ENCODE measurements around the gene PIK3C2B. TPM values are rescaled to one million over a fixed set of nuclear protein-coding genes. Genes with fewer than 3 reads are reported as not detected.
"Not testable (repeated sequence)": the region's sequence is repeated elsewhere in the genome, so short reads cannot be mapped to it uniquely, and the experiment has no call there.

PIK3C2B gene
- total and polyA plus RNA-seq, 2 donors from 2014 or later = 2.5 to 36.4 TPM

DNA sequence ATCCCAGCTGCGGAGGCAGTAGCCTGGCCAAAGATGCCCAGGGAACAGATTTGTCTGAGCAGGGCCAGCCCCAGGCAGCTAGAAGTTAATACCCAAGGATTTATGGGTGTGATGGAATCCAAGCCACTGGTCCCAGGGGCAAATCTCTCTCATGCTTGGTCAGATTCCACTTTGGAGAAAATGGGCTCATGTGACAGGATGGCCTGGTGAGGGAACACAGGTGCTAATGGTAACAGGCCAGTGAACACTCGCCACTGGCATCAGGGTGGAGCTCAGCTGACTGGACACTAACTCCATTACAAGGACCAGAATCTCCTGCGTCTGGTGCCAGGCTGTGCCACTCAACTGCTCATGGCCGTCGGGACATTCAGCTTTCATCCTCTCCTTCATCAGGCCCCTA, 33.6 kb upstream of the PIK3C2B start:
- DNase-seq (no peak), FAIRE-seq (no peak)
- TF ChIP-seq, protein P1, sequence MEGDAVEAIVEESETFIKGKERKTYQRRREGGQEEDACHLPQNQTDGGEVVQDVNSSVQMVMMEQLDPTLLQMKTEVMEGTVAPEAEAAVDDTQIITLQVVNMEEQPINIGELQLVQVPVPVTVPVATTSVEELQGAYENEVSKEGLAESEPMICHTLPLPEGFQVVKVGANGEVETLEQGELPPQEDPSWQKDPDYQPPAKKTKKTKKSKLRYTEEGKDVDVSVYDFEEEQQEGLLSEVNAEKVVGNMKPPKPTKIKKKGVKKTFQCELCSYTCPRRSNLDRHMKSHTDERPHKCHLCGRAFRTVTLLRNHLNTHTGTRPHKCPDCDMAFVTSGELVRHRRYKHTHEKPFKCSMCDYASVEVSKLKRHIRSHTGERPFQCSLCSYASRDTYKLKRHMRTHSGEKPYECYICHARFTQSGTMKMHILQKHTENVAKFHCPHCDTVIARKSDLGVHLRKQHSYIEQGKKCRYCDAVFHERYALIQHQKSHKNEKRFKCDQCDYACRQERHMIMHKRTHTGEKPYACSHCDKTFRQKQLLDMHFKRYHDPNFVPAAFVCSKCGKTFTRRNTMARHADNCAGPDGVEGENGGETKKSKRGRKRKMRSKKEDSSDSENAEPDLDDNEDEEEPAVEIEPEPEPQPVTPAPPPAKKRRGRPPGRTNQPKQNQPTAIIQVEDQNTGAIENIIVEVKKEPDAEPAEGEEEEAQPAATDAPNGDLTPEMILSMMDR (IDR thresholded peaks at IDR 0.05; ENCODE audit: borderline replicate concordance, extremely low read depth, insufficient read depth) = no peak
- Histone ChIP-seq H3K27ac (ENCODE audit: low read depth in 2 of 2, low read length in 2 of 2) (no peak overlapping the region), H3K27me3 (ENCODE audit: control insufficient read depth, insufficient read depth, low read length) (no peaks in the 10 kb centered on the region), H3K9me3 (ENCODE audit: control insufficient read depth in 2 of 3, insufficient read depth in 1 of 3, low read length in 3 of 3) (peaks cover 0 to 4% (median 0%) of the 10 kb centered on the region in 3 donors), H3K4me3 (ENCODE audit: low read length in 3 of 3) (no peak overlapping the region), H3K9ac (ENCODE audit: low read length in 3 of 3) (no peak overlapping the region), H3K36me3 (ENCODE audit: control insufficient read depth in 2 of 3, insufficient read depth in 3 of 3, low read length in 3 of 3) (peaks cover 7 to 36% (median 20%) of the 10 kb centered on the region in 3 donors), H3K4me1 (ENCODE audit: control insufficient read depth in 2 of 3, insufficient read depth in 2 of 3, low read depth in 1 of 3, low read length in 3 of 3) (no peaks in the 10 kb centered on the region)
- intact Hi-C loops (cut with DNase I) = no loop called here

- no peak for FAIRE-seq
- H3K4me1 ChIP-seq (ENCODE audit: control insufficient read depth in 2 of 3, insufficient read depth in 2 of 3, low read depth in 1 of 3, low read length in 3 of 3) = no peaks in the 10 kb centered on the region
- intact Hi-C loops (cut with DNase I) = no loop called here
- H3K27me3 ChIP-seq (ENCODE audit: control insufficient read depth, insufficient read depth, low read length) = no peaks in the 10 kb centered on the region
- H3K9ac ChIP-seq (ENCODE audit: low read length in 3 of 3) = no peak overlapping the region
- H3K36me3 ChIP-seq (ENCODE audit: control insufficient read depth in 2 of 3, insufficient read depth in 3 of 3, low read length in 3 of 3) = peaks cover 0 to 22% (median 10%) of the 10 kb centered on the region in 3 donors
- no peak overlapping the region for H3K4me3 ChIP-seq (ENCODE audit: low read length in 3 of 3)
- no peak overlapping the region for H3K27ac ChIP-seq (ENCODE audit: low read depth in 2 of 2, low read length in 2 of 2)
- DNase-seq = no peak
- peaks cover 0 to 4% (median 0%) of the 10 kb centered on the region in 3 donors for H3K9me3 ChIP-seq (ENCODE audit: control insufficient read depth in 2 of 3, insufficient read depth in 1 of 3, low read length in 3 of 3)
- TF ChIP-seq, protein P1 (IDR thresholded peaks at IDR 0.05; ENCODE audit: borderline replicate concordance, extremely low read depth, insufficient read depth) = no peak
Observed at GRCh38 chr1:204524986-204525385, 30.4 kb upstream of the PIK3C2B start.

GRCh38 chr1:204523605-204524215, 29.1 kb upstream of the PIK3C2B start:
- TF ChIP-seq, protein P1 (IDR thresholded peaks at IDR 0.05; ENCODE audit: borderline replicate concordance, extremely low read depth, insufficient read depth) = no peak
- H3K4me3 ChIP-seq (ENCODE audit: low read length in 3 of 3) = no peak overlapping the region
- peaks cover 0 to 4% (median 0%) of the 10 kb centered on the region in 3 donors for H3K9me3 ChIP-seq (ENCODE audit: control insufficient read depth in 2 of 3, insufficient read depth in 1 of 3, low read length in 3 of 3)
- intact Hi-C loops (cut with DNase I) = no loop called here
- no peak overlapping the region for H3K27ac ChIP-seq (ENCODE audit: low read depth in 2 of 2, low read length in 2 of 2)
- peaks cover 0 to 12% (median 8%) of the 10 kb centered on the region in 3 donors for H3K36me3 ChIP-seq (ENCODE audit: control insufficient read depth in 2 of 3, insufficient read depth in 3 of 3, low read length in 3 of 3)
- no peaks in the 10 kb centered on the region for H3K27me3 ChIP-seq (ENCODE audit: control insufficient read depth, insufficient read depth, low read length)
- no peak overlapping the region for H3K9ac ChIP-seq (ENCODE audit: low read length in 3 of 3)
- DNase-seq (no peak), FAIRE-seq (no peak)
- no peaks in the 10 kb centered on the region for H3K4me1 ChIP-seq (ENCODE audit: control insufficient read depth in 2 of 3, insufficient read depth in 2 of 3, low read depth in 1 of 3, low read length in 3 of 3)

- H3K4me3 ChIP-seq (ENCODE audit: low read length in 3 of 3); H3K36me3 ChIP-seq (ENCODE audit: control insufficient read depth in 2 of 3, insufficient read depth in 3 of 3, low read length in 3 of 3); FAIRE-seq; intact Hi-C loops (cut with DNase I); H3K27ac ChIP-seq (ENCODE audit: low read depth in 2 of 2, low read length in 2 of 2); H3K9ac ChIP-seq (ENCODE audit: low read length in 3 of 3); DNase-seq; H3K9me3 ChIP-seq (ENCODE audit: control insufficient read depth in 2 of 3, insufficient read depth in 1 of 3, low read length in 3 of 3); H3K4me1 ChIP-seq (ENCODE audit: control insufficient read depth in 2 of 3, insufficient read depth in 2 of 3, low read depth in 1 of 3, low read length in 3 of 3); H3K27me3 ChIP-seq (ENCODE audit: control insufficient read depth, insufficient read depth, low read length): not testable (repeated sequence)
Observed at GRCh38 chr1:204521941-204522521, 27.4 kb upstream of the PIK3C2B start.
